GDM1 (cell line): Measurements from ENCODE around the gene SBF1.

Source experiments
- DNase-seq: peaks from one replicate; lab custom pipeline; 2025; lab: John Stamatoyannopoulos, UW

SBF1 gene

DNA sequence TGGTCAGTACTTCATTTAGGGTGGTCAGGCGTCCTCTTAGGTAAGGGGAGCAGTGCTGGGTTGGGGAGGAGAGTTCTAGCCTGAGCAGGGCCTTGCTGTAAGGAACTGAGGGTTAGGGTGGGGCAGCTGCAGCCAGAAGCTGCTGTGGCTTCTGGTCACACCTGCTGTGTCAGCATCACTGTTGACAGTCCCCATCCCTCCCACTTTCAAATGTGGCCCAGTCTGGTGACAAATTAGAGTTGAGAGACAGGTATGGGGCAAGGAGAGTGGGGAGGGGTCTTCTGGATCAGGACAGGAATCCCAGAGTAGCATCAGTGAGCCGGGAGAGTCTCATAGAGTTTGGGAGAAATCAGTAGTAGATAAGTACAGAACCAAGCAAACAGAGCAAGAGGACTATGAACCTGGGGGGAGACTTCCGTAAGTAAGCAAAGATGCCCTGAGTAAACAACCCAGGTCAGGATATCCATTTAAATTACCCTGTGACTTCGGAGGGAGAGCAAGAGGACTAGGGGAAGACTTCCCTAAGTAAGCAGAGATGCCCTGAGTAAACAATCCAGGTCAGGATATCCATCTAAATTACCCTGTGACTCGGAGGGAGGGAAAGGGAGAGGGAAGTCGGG, 78.0 kb downstream of the SBF1 start:
- no peak for DNase-seq
